ENCODE results near the gene CADPS2.

DNA sequence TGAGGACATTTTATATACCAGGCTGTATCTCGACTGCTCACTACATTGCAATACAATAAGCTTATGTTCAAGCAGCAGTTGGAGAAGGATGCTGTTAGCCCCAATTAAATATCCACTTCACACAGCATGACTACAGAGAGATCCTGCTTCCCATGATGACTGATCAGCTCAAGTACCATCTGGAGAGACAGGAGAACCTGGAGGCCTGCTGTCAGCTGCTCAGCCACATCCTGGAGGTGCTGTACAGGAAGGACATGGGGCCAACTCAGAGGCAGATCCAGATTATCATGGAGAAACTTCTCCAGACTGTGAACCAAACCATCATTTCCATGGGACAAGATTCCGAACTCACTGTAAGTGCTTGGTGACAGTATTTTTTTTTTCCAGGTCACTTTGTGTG is 209.8 kb downstream of the CADPS2 start:
- TF ChIP-seq CTCF (IDR thresholded peaks at IDR 0.05) (no peak), POLR2A (IDR thresholded peaks at IDR 0.05) (no peak)
